GM21717 (cell line): ENCODE data around the gene MS4A1.
"Not testable (repeated sequence)": the region's sequence is repeated elsewhere in the genome, so short reads cannot be mapped to it uniquely, and the experiment has no call there.

Experiments
- ATAC-seq: cut with Tn5 transposase; IDR thresholded peaks from one replicate; pipeline ENCODE4 v1.9.1; 2021; ENCODE audit warnings: mild to moderate bottlenecking, moderate library complexity; ENCODE audit not compliant: unreplicated experiment

The MS4A1 gene

DNA sequence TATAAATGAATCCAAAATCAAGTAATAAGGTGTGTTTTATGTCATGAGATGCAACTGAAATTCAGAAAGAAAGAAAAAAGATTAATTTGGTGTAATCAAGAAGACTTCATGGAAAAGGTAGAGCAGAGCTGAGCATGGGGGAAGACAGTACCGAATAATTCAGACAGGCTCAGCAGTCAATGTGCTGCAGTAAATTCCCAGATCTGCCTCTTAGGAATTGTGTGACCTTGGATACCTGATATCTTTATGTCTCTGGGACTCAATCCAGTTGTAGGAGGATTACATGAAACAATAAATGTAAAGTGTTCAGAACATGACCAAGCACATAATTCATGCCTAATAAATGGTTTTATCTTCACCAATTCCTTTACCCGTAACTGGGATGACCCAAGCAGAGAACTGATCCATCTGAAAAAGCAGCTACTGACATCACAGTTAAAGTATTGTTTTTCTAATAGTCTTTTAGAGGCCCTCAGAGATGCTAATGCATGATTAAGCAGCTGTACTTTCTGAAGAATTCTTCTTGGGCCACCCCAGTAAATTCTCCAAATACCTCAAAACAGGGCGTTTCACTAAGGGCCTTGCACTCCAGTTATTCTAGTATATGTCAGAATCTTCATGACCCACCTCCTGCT lies 44.7 kb downstream of the MS4A1 start:
- no peak for ATAC-seq

DNA sequence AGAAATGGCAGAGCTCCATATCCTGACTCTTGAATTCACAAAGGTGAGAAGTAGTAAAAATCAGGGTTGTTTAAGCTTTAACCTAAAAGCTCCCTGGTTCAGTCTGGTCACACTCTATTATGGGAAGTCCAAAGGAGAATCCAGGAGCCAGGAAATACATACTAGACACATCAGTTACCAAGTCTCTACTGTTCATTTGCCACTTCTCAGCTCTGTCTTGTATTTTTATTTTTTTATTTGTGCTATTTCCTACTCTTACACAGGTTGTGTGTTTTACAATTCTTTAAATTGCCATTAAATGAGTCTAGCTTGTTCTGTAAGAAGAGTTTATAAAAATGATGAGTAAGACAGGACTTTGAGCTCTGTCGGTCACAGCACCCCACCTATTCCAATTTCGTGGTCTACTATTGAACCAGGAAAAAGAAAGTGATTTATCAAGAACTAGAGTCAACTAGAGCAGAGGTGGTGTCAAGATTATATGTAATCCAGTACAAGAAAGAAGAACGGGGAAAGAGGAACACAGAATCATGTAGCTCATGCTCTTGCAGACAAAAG lies 46.7 kb downstream of the MS4A1 start:
- ATAC-seq: no peak

DNA sequence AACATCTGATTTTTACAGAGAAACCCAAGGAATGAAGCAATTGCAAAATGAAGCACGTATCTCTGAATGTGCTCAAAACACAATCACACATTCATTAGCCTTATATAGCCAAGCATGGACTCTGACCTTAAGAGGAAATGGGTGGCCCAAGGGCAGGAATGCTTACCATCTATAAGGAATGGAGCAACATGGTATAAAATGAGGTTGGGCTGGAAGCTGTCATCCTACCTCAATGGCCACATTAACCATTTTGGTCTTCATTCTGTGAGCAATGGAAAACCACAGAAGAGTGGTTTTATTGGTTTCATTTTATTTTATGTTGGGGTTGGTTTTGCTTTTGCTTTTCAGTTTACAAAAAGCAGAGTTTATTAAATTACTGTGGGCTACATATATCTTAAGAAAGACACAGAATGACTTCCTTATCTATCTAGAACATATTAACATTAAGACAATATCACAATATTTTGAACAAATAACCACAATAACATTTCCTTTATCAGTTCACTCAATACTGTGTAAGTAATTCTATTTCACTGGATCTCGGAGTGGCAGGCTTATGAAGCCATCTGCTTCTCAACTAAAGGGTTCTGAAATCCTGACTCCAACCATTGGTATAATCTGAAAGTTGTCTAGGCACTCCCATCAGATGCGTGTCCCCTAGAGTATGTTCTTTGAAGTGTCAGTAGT lies 48.7 kb downstream of the MS4A1 start:
- peak; percentile 57 for ATAC-seq

DNA sequence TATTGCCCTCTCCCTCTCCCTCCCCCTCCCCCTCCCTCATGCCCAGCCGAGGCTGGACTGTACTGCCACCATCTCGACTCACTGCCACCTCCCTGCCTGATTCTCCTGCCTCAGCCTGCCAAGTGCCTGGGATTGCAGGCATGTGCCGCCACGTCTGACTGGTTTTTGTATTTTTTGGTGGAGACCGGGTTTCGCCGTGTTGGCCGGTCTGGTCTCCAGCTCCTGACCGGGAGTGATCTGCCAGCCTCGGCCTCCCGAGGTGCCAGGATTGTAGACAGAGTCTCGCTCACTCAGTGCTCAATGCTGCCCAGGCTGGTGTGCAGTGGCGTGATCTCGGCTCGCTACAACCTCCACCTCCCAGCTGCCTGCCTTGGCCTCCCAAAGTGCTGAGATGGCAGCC lies 54.0 kb downstream of the MS4A1 start:
- ATAC-seq: not testable (repeated sequence)

DNA sequence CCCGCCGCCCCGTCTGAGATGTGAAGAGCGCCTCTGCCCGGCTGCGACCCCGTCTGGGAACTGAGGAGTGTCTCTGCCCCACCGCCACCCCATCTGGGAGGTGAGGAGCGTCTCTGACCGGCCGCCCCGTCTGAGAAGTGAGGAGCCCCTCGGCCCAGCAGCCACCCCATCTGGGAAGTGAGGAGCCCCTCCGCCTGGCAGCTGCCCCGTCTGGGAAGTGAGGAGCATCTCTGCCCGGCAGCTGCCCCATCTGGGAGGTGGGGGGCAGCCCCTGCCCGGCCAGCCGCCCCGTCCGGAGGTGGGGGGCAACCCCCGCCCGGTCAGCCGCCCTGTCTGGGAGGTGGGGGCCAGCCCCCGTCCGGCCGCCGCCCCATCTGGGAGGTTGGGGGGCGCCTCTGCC lies 54.6 kb downstream of the MS4A1 start:
- not testable (repeated sequence) for ATAC-seq

DNA sequence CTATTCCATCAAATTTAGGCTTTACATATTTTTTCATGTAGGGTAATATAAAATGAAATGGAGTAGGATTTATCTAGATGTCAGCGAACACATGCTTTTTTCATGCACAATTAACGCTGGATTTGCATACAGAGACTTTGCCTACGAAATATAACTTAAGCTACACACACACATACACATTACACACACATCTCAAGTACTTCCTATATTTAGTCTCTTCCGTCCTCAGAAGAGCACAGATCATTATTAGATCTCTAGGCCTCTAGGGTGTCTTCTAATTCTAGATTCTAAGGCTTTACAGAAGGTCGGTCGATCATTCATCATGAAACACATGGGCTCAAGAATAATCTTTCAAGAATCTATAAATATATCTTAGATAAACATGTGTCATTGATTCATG lies 55.7 kb downstream of the MS4A1 start:
- no peak for ATAC-seq

DNA sequence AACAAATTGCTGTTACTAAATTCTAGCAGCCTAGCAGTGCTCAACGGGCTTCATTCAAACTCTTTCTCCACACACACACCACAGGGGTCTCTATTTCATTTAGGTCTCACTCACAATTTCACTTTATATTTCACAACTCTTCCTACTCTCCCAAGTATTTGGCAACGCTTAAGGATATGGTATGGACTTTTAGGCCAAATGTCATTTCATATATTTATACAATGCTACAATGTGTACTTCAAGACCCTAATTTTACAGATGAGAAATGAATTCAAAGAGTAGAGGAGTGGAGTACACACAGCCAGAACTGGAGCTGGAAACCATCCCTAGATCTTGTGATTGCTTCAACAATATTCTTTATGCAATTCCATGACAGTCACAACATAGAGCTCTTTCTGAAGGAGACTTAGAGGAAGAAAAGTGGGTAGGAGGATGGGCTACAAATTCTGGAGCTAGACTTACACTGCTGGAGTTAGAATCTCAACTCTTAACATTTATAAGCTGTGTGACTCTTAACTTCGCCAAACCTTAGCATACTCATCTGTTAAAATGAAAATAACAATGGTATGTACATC lies 57.1 kb downstream of the MS4A1 start:
- no peak for ATAC-seq

DNA sequence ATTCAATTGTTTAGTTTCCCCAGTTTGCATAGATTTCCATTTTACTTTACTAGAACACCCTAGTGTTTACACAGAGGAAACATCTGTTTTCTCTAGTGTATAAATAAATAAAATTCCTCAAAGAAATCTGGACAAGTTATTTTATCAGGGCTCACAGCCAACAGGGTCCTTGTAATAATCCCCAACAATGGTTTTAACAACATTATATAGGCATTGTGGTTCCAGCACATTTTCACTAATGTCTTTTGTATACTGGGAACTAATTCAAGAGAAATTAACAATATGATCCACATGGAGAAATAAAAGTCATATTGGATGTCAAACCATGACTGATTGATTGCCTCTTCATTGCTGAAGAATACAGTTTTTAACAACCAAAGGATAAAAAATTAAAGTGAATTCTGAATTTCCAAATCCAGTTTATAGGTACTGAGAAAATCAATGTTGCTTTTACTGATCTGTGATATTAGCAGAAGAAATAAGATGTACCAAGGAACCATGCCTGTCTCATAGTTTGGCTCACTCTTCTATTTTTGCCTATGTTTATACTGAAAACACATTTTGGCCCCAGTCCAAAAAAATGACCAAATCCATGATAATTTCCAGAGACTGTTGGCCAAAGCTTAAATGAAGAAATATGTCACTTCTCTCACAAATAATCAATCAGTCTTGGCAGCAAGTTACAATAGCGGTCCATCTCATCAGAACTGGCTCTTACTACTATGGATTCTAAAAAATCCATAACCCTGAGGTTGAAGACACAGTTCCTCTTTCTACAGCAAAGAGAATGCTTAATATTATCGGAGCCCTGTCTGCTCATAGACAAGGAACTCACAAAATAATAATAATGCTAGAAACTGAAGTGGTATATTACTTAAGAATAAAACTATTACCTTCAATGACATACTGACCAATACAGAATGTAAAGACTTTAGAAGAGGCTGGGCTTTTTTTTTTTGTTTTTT lies 58.1 kb downstream of the MS4A1 start:
- no peak for ATAC-seq

DNA sequence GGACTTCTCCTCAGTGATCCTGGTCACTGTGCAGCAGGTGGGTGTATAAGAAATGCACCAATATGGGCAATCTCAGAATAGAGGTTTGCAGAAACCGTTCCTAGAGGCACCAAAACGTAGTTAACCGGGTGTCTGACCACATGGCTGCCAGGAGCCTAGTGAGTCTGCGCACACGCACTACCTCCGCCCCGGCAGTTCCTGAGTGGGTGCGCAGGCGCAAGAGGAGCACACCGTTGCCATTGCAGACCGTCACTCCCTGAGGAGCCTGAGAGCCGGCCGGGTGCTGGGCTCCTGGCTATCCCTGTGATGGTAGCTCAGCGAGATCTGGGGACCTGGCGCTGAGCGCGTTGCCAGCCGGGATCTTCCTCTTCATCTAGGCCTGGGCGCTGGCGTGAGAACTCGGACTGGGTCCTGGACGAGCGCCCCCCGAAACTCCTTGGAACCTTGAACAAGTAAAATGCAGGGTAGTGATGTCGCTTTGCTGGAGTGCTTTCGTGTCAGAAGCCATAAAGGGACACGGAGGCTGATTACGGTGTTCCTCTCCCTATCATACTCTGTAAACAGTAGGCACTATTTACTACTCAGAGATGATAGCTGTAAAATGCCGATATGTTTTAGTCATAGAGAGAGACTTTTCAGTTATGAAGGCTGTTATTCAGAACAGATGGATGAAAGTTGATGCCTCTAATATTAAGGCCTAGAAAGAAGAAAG lies 59.7 kb downstream of the MS4A1 start, which contains the start of gene MS4A13:
MS4A13 (plus strand) TSS at position 249 of the 712 bp plus-strand sequence. CDS start 2,692 bp downstream, outside the sequence.
- ATAC-seq: no peak
